ENCODE data around the gene MALSU1. TPM values are rescaled to one million over a fixed set of nuclear protein-coding genes. Genes with fewer than 3 reads are reported as not detected.
"Not testable (repeated sequence)": the region's sequence is repeated elsewhere in the genome, so short reads cannot be mapped to it uniquely, and the experiment has no call there.

The MALSU1 gene
- total RNA-seq, 1 experiment from 2014 or later = 76.8 TPM

DNA sequence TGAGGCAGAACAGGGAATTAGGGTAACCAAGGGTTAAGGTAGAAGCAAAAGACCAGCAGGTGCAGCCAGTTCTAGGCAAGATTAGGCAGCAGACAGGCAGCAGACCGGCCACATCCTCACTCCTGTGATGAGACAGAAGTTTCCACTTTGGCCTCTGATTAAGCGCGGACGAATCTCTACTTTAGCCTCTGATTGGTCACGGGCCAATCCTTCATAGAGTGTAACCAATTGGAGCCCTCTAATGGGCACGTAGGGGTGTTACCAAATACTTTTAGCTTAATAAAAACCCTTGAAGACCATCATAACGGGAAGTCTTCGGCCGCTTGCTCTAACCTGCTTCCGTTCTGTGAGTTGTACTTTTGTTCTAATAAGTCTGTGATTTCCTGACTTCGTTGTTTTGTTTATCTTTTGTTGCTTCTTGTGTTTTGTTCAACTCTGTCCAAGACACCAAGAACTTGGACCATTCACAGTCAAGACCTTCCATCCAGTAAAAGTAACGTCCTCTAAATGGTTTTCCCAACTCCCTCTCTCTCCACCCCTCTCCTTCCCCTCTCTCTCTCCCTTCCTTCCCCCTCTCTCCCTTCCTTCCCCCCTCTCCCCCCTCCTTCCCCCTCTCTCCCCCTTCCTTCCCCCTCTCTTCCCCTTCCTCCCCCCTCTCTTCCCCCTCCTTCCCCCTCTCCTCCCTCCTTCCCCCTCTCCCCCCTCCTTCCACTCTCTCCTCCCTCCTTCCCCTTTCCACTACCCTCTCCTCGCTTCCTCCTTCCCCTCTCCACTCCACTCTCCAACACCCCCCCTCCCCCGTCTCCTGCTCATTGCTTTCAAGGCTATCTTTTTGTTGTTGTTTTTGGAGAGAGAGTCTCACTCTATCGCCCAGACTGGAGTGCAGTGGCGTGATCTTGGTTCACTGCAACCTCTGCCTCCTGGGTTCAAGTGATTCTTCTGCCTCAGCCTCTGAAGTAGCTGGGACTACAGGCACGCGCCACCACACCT lies 13.2 kb upstream of the MALSU1 start:
- DNase-seq (ENCODE audit: low read depth) = no peak

DNA sequence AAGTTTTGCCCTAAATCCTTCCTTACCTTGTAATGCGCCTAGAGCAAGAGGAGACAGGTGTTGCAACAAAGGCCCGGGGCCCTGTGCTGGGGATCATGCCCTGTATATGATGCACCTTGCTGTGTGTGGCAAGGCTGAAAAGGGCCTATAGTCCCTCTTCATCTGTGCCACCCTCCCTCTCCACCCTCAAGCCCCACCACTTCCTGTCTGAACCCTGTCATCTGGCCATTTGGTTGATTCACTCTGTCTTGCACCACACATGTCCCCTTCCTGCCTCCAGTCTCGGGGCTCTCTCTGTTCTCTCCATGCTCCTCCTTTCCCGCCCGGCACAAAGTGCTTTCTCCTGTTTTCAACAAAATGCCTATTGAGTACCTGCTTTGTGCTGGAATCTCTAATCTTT lies 11.5 kb upstream of the MALSU1 start:
- no peak for DNase-seq (ENCODE audit: low read depth)

GRCh38 chr7:23290993-23291392 lies 8.1 kb upstream of the MALSU1 start:
- no peak for DNase-seq (ENCODE audit: low read depth)

GRCh38 chr7:23291957-23292560 lies 7.1 kb upstream of the MALSU1 start:
- no peak for DNase-seq (ENCODE audit: low read depth)

- DNase-seq (ENCODE audit: low read depth) = no peak
These were observed 6.5 kb upstream of the MALSU1 start for GRCh38 chr7:23292623-23293022.

- no peak for DNase-seq (ENCODE audit: low read depth)
These were observed 5.6 kb upstream of the MALSU1 start for GRCh38 chr7:23293500-23294073.

DNA sequence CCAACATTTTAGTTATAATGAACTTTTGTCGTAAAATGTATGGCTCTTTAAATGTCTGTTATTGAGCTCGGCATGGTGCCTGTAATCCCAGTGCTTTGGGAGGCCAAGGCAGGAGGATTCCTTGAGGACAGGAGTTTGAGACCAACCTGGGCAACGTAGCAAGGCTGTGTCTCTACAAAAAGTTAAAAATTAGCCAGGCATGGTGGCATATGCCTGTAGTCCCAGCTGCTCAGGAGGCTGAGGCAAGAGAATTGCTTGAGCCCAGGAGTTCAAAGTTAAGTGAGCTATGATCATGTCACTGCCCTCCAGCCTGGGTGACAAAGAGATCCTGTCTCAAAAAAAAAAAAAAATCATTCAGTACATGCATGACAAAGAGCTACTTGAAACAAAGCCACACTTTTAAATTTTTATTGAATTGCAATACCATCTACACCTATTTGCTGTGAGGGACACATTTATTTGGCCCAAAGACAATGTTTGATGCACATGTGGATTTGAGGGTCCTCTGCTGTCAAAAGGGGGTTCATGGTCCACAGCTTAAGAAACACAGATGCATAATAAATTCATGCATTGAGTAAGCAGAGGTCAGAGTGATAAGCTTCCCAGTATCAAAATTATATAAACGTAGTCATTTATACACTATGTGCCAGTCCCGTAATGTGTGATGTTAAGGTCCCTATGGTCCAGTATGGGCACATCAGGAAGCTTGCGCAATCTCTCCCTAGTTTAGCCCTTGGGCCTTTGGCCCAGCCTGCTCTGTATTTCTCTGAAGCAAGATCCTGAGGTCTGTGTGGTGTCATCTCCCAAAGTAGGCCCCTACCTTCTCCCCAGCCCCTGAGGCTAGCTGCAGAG lies 4.4 kb upstream of the MALSU1 start:
- DNase-seq (ENCODE audit: low read depth) = no peak

DNA sequence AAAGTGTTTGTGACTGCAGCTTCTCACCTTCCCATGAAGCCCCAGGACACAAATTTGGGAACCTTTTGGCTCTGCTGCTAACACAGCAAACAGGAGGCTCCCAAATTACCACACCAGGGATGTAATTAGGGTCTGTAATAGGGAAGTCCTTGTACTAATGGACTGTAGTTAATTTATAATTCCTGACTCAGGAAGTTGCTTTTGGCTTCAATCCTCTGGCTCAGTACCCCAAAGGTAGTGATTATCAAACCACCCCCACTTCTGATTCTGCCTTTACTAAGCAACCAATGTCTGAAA lies 3.8 kb upstream of the MALSU1 start:
- no peak for DNase-seq (ENCODE audit: low read depth)

DNA sequence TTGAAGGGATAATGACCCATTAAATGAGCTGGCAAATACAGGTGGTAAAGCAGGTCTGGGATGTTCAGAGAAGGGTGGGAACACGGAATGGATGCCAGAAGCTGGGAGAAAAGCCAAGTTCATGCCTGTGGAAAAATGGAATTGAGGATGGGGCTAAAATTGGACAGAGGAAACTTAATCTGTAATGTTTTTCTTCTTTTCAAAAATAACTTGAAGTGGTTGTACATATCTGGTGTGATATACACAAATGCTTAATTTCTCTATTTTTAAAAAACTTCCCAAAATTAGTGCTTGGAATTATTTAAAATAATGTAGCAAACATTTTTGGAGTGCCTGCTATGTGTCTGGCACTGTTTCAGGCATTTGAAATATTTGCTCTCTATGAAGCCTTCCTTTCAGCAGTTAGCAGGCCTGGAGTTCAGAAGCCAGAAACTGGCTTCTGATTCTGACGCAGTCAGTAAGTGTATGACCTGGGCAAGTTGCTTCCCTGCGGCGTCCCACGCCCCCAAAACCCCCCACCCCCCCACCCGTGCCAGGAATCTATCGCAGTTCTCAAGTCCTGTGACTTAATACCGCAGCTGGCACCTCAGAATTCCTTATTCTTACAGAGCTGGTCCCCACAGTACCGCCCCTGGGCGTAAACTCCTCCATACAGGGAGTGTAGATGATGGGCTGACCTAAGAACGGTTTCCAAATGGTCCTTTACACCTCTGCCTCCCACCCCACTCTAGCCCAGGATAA lies 828 bp upstream of the MALSU1 start:
- peak; percentile 45 for DNase-seq (ENCODE audit: low read depth)

DNA sequence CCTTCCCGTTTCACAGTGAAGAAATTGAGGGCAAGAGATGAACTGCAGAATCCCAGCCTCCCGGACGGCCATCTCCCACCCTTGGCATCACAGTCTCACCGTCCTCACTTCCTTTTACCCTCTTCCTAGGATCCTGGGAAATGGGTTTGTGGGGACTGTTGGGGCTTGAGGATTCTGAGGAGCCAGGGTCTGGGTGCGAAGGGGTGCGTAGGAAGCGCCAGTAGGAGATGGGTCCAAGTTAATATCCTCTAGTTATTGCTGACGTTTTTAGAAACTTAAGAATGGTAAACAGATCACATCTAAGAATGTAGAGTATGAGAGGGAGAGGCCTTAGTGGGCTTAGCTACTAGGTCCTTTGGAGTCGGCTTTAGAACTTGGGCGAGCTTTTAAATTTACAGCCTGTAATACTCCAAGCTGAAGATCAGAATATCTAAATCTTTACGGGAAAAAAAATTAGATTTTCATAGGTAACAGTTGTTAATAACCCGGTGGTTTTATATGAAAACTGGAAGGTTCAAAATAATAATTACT lies 696 bp downstream of the MALSU1 start:
- peak; percentile 29 for DNase-seq (ENCODE audit: low read depth)

GRCh38 chr7:23306936-23307521 lies 7.9 kb downstream of the MALSU1 start:
- no peak for DNase-seq (ENCODE audit: low read depth)

DNA sequence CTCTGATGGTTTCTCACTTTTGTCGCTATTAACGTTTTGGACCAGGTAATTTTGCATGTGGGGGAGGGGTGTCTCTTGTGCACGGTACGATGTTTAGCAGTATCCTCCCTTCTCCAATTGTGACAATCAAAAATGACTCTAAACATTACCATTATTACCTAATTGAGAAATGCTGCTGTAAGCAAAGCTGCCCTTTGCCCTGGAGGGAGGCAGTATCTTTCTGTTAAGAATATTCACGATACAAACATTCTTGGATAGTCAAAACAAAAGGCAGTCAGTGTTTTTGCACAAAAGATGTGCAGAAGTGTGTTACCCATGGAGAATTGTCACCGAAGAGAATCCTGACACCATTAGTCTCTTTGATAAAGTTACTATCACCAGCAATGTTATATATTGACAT lies 9.6 kb downstream of the MALSU1 start:
- no peak for DNase-seq (ENCODE audit: low read depth)

- not testable (repeated sequence) for DNase-seq (ENCODE audit: low read depth)
These were observed 13.0 kb downstream of the MALSU1 start for GRCh38 chr7:23312141-23312540.

- peak; percentile 67 for DNase-seq (ENCODE audit: low read depth)
These were observed 16.2 kb downstream of the MALSU1 start for GRCh38 chr7:23315366-23315765.

- no peak for DNase-seq (ENCODE audit: low read depth)
These were observed 32.0 kb downstream of the MALSU1 start for GRCh38 chr7:23331132-23331531.

GRCh38 chr7:23332193-23332592 lies 33.1 kb downstream of the MALSU1 start:
- no peak for DNase-seq (ENCODE audit: low read depth)

DNA sequence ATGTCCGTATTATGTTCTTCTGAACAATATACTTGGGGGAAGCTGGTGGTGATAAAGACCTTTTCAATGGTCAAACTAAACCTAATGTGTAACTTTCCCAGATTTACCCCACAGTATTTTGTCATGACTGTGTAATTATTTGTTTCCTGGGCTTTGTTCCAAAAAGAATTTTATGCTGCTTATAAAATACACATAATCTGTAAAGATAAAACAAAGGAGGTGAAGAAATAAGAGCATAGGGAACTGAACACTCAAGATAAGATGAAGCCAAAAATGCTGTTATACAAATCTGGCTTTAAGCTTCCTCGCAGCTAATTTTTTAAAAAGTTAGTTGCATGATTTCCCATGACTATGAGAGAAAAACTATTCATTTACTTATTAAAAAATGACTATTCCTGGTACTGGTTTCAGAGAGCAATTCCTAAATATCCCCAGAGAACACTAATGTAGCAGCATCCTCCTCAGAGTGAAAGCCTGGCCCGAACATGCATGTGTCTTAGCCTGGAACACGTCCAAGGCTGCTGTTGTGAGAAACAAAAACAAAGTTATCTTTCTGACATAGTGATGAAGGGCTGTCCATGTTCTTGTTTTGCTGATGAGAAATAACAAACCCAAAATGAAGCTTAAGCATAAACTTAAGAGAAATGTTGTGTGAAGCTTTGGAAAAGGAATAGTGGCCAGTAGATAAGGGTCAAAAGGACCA lies 33.9 kb downstream of the MALSU1 start:
- peak; percentile 69 for DNase-seq (ENCODE audit: low read depth)

DNA sequence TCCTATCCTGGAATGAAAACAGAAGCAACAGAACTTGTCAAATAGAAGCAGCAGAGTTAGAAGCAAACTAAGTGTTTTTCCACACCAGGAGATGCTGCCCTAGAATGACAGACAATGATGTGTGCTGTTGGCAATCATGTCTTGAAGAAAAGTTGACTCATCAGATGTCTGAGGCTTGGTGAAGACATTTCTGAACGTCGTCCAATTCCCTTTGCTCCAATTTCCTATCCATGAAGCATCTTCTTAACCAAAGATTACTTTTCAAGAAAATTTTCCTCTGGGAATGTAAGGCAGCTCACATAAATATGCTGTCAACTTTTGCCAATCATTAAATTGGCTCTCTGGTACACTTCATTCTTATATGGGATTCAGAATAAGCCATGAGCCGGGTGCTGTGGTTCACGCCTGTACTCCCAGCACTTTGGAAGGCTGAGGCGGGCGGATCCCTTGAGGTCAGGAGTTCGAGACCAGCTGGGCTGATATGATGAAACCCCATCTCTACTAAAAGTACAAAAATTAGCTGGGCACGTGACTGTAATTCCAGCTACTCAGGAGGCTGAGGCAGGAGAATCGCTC lies 34.6 kb downstream of the MALSU1 start:
- peak; percentile 98 for DNase-seq (ENCODE audit: low read depth)

- DNase-seq (ENCODE audit: low read depth) = peak; percentile 98
These were observed 35.4 kb downstream of the MALSU1 start for GRCh38 chr7:23334482-23335056.
